MM.1S (cell line): ENCODE measurements around the gene UCP1.

Experiments
- DNase-seq: peaks from one replicate; pipeline ENCODE4 v3.0.0-alpha.2; 2015
- H2AFZ ChIP-seq: fragments of 300-600 bp; sonication (generic); 2 replicates; pipeline ENCODE4 v1.6.0; 2016; ENCODE audit warnings: antibody characterized with exemption, low read length
- H3F3A ChIP-seq: fragments of 300-600 bp; sonication (generic); 2 replicates; pipeline ENCODE4 v1.6.1; 2016; ENCODE audit warnings: mild to moderate bottlenecking, antibody characterized with exemption, low read length, moderate library complexity, mixed read lengths; ENCODE audit not compliant: insufficient read depth
- H3K27ac ChIP-seq: fragments of 300-600 bp; sonication (generic); 2 replicates; pipeline ENCODE4 v1.5.1; 2016; ENCODE audit warnings: mild to moderate bottlenecking, low read length
- H3K27me3 ChIP-seq: fragments of 300-600 bp; sonication (generic); replicated peaks from 2 replicates; pipeline ENCODE4 v1.6.0; 2016; ENCODE audit warnings: low read length; ENCODE audit not compliant: insufficient read depth
- H3K36me3 ChIP-seq: fragments of 300-600 bp; sonication (generic); replicated peaks from 2 replicates; pipeline ENCODE4 v1.6.1; 2016; ENCODE audit warnings: mild to moderate bottlenecking, low read length, mixed read lengths; ENCODE audit not compliant: insufficient read depth
- H3K4me1 ChIP-seq: fragments of 300-600 bp; sonication (generic); 2 replicates; pipeline ENCODE4 v1.6.1; 2016; ENCODE audit warnings: low read length, mixed read lengths
- H3K4me2 ChIP-seq: fragments of 300-600 bp; sonication (generic); 2 replicates; pipeline ENCODE4 v1.6.0; 2016; ENCODE audit warnings: low read depth, low read length
- H3K4me3 ChIP-seq: fragments of 300-600 bp; sonication (generic); 2 replicates; pipeline ENCODE4 v1.5.1; 2016; ENCODE audit warnings: low read length, mixed read lengths
- H3K79me2 ChIP-seq: fragments of 300-600 bp; sonication (generic); 2 replicates; pipeline ENCODE4 v1.6.1; 2016; ENCODE audit warnings: mixed run types, low read length, mixed read lengths
- H3K9ac ChIP-seq: fragments of 300-600 bp; sonication (generic); 2 replicates; pipeline ENCODE4 v1.6.1; 2016; ENCODE audit warnings: low read length, mixed read lengths
- H3K9me2 ChIP-seq: fragments of 300-600 bp; sonication (generic); replicated peaks from 2 replicates; pipeline ENCODE4 v1.6.1; 2016; ENCODE audit warnings: mild to moderate bottlenecking, low read length, mixed read lengths; ENCODE audit not compliant: insufficient read depth
- H3K9me3 ChIP-seq: fragments of 300-600 bp; sonication (generic); replicated peaks from 2 replicates; pipeline ENCODE4 v1.6.1; 2016; ENCODE audit warnings: mild to moderate bottlenecking, low read length, mixed read lengths; ENCODE audit not compliant: insufficient read depth
- H4K20me1 ChIP-seq: fragments of 300-600 bp; sonication (generic); 2 replicates; pipeline ENCODE4 v1.6.1; 2016; ENCODE audit warnings: mild to moderate bottlenecking, low read length, moderate library complexity, mixed read lengths; ENCODE audit not compliant: insufficient read depth
- EZH2 ChIP-seq: fragments of 300-600 bp; sonication (generic); optimal IDR thresholded peaks from 2 replicates; pipeline ENCODE3; 2017; ENCODE audit warnings: low read depth, mild to moderate bottlenecking, antibody characterized with exemption, low read length, mixed read lengths
- EZH2phosphoT487 ChIP-seq: fragments of 300-600 bp; sonication (generic); IDR thresholded peaks from 2 replicates; pipeline ENCODE4 v1.6.1; 2018; ENCODE audit warnings: antibody characterized with exemption, low read length
- TF ChIP-seq, protein P1 (sequence below): fragments of 300-600 bp; sonication (generic); IDR thresholded peaks from 2 replicates; pipeline ENCODE4 v1.5.1; 2016; ENCODE audit warnings: antibody characterized with exemption, low read length, mixed read lengths

UCP1 gene

GRCh38 chr4:140568507-140569306 is at the start of gene UCP1:
Gene UCP1, minus strand, starts transcription at chr4:140568961. Its CDS starts 232 bp downstream, at chr4:140568729.
- no peak for DNase-seq
- H4K20me1 ChIP-seq: no peaks in the 10 kb centered on the region
- no peaks in the 10 kb centered on the region for H3F3A ChIP-seq
- H3K4me2 ChIP-seq: no peak within 1 kb of the TSS
- no peak within 1 kb of the TSS for H2AFZ ChIP-seq
- H3K4me3 ChIP-seq: no peak within 1 kb of the TSS
- no peaks in the 10 kb centered on the region for H3K27me3 ChIP-seq
- H3K9me2 ChIP-seq: no peaks in the 10 kb centered on the region
- H3K9ac ChIP-seq: no peak within 1 kb of the TSS
- H3K79me2 ChIP-seq: no peaks in the 10 kb centered on the region
- H3K27ac ChIP-seq: no peak within 1 kb of the TSS
- H3K4me1 ChIP-seq: no peaks in the 10 kb centered on the region
- no peaks in the 10 kb centered on the region for H3K36me3 ChIP-seq
- no peak for TF ChIP-seq EZH2
- TF ChIP-seq EZH2phosphoT487: no peak
- H3K9me3 ChIP-seq: no peaks in the 10 kb centered on the region

DNA sequence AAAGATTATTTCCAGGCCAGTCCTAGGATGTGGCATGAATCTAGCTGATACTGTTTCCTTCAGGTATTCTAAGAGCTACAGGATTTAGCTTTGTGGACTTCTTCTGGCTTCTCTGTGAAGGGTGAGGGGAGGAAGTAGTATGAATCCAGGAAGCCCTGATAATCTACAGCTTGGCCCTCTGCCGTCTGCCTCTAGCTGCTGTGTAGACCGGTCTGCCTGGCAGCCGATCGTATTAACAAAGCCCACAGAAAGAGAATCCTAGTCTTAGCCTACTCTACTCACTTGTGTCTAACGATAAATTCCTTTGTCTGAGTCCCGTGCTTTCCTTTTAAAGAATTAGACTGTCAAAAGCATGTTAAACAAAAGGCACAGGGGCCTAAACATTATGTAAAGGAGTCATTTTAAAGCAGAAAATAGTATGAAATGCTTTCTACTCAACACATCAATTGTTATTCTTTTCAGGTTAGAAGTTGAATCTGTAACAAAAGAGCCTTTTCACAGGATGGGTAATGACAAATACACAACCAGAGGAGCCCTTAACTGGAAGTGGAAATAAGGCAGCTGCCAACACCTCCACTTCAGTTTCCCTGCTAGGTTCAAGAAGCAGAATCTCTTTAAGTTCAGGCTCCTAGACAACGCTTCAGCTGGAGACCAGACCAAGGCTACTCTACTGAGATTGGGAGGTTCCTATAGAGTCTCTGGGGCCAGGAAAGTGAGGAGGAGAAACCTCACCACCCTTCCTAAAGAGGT is 48.9 kb upstream of the UCP1 start:
- H3K4me3 ChIP-seq: no peak overlapping the region
- H3K79me2 ChIP-seq: no peaks in the 10 kb centered on the region
- no peak overlapping the region for H3K4me2 ChIP-seq
- H3K9me3 ChIP-seq: no peaks in the 10 kb centered on the region
- H4K20me1 ChIP-seq: no peaks in the 10 kb centered on the region; the same call in 1 of the 2 replicates
- H3F3A ChIP-seq: no peaks in the 10 kb centered on the region
- no peak overlapping the region for H3K27ac ChIP-seq
- H3K27me3 ChIP-seq: no peaks in the 10 kb centered on the region
- no peak overlapping the region for H2AFZ ChIP-seq
- H3K9ac ChIP-seq: no peak overlapping the region
- H3K4me1 ChIP-seq: 0 out of 2 replicates have a peak, but pooled peaks cover 3% of the 10 kb centered on the region
- DNase-seq: no peak
- TF ChIP-seq EZH2phosphoT487: no peak
- TF ChIP-seq EZH2: no peak
- TF ChIP-seq, protein P1, sequence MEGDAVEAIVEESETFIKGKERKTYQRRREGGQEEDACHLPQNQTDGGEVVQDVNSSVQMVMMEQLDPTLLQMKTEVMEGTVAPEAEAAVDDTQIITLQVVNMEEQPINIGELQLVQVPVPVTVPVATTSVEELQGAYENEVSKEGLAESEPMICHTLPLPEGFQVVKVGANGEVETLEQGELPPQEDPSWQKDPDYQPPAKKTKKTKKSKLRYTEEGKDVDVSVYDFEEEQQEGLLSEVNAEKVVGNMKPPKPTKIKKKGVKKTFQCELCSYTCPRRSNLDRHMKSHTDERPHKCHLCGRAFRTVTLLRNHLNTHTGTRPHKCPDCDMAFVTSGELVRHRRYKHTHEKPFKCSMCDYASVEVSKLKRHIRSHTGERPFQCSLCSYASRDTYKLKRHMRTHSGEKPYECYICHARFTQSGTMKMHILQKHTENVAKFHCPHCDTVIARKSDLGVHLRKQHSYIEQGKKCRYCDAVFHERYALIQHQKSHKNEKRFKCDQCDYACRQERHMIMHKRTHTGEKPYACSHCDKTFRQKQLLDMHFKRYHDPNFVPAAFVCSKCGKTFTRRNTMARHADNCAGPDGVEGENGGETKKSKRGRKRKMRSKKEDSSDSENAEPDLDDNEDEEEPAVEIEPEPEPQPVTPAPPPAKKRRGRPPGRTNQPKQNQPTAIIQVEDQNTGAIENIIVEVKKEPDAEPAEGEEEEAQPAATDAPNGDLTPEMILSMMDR: no peak
- H3K36me3 ChIP-seq: no peaks in the 10 kb centered on the region
- H3K9me2 ChIP-seq: no peaks in the 10 kb centered on the region

DNA sequence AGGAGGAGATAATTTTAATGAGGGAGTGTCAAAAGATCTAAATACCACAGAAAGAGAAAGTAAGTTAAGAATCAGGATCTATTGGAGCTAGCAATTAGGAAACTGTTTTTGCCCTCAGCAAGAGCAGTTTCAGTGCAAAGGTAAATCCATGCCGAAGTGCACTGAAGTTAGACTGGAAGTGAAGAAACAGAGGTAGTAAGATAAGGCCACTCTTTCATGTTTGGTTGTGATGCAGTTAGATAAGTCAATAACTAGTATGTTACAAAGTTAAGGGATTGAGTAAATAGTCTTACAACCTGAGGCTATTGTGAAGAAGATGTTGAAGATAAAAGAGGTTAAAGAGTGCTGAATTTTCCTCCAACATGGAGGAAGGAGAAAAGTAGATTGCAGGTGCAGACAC is 46.7 kb upstream of the UCP1 start:
- Histone ChIP-seq H3K4me1 (peaks cover 10% of the 10 kb centered on the region; the same call in 1 of the 2 replicates), H3K4me3 (no peak overlapping the region), H3K27me3 (no peaks in the 10 kb centered on the region), H3K79me2 (no peaks in the 10 kb centered on the region), H3K9ac (no peak overlapping the region), H3K9me2 (no peaks in the 10 kb centered on the region), H3K36me3 (no peaks in the 10 kb centered on the region), H4K20me1 (no peaks in the 10 kb centered on the region), H3K9me3 (no peaks in the 10 kb centered on the region), H3K4me2 (no peak overlapping the region), H3K27ac (no peak overlapping the region), H2AFZ (no peak overlapping the region), H3F3A (no peaks in the 10 kb centered on the region)
- DNase-seq: no peak
- no peak for TF ChIP-seq EZH2phosphoT487
- TF ChIP-seq EZH2: no peak

- Histone ChIP-seq H2AFZ (no peak overlapping the region), H3K4me2 (no peak overlapping the region), H3K4me1 (peaks cover 10% of the 10 kb centered on the region; the same call in 1 of the 2 replicates), H3K9me2 (no peaks in the 10 kb centered on the region), H3K79me2 (no peaks in the 10 kb centered on the region), H3K4me3 (no peak overlapping the region), H3K27ac (no peak overlapping the region), H3F3A (no peaks in the 10 kb centered on the region), H4K20me1 (no peaks in the 10 kb centered on the region), H3K9ac (no peak overlapping the region), H3K27me3 (no peaks in the 10 kb centered on the region), H3K9me3 (no peaks in the 10 kb centered on the region), H3K36me3 (no peaks in the 10 kb centered on the region)
- DNase-seq: no peak
- TF ChIP-seq EZH2phosphoT487 (no peak), EZH2 (no peak)
- TF ChIP-seq, protein P1: no peak
Measured at GRCh38 chr4:140612357-140612756, 43.6 kb upstream of the UCP1 start.
